ELR (cell line): ENCODE measurements around the gene CLMN.
A peak's percentile ranks its signal among the peaks of the same experiment; 100 is the strongest.
"Not testable (repeated sequence)": the region's sequence is repeated elsewhere in the genome, so short reads cannot be mapped to it uniquely, and the experiment has no call there.

Experiments
- DNase-seq: peaks from one replicate; pipeline ENCODE4 v3.0.0-alpha.2; 2015; ENCODE audit warnings: low read depth

CLMN gene

GRCh38 chr14:95288672-95289322 lies 30.9 kb downstream of the CLMN start:
- DNase-seq, result no peak

- DNase-seq, result no peak
These were observed 32.4 kb downstream of the CLMN start for GRCh38 chr14:95287176-95287754.

- DNase-seq, result no peak
These were observed 33.1 kb downstream of the CLMN start for GRCh38 chr14:95286645-95287044.

- no peak for DNase-seq
These were observed 34.1 kb downstream of the CLMN start for GRCh38 chr14:95285566-95285965.

GRCh38 chr14:95283802-95284201 lies 35.9 kb downstream of the CLMN start:
- not testable (repeated sequence) for DNase-seq

GRCh38 chr14:95282986-95283380 lies 36.7 kb downstream of the CLMN start:
- not testable (repeated sequence) for DNase-seq

- no peak for DNase-seq
These were observed 37.2 kb downstream of the CLMN start for GRCh38 chr14:95282354-95282985.

GRCh38 chr14:95281560-95282176 lies 38.0 kb downstream of the CLMN start:
- DNase-seq, result no peak

GRCh38 chr14:95275494-95275893 lies 44.2 kb downstream of the CLMN start:
- DNase-seq, result no peak

- DNase-seq, result no peak
These were observed 44.8 kb downstream of the CLMN start for GRCh38 chr14:95274874-95275273.

GRCh38 chr14:95274279-95274678 lies 45.4 kb downstream of the CLMN start:
- DNase-seq, result no peak

GRCh38 chr14:95273001-95273978 lies 46.4 kb downstream of the CLMN start:
- no peak for DNase-seq

- peak; percentile 29 for DNase-seq
These were observed 47.7 kb downstream of the CLMN start for GRCh38 chr14:95272057-95272456.

- no peak for DNase-seq
These were observed 49.5 kb downstream of the CLMN start for GRCh38 chr14:95270203-95270602.

- no peak for DNase-seq
These were observed 50.2 kb downstream of the CLMN start for GRCh38 chr14:95269493-95269892.

GRCh38 chr14:95268350-95268749 lies 51.4 kb downstream of the CLMN start:
- no peak for DNase-seq

- peak; percentile 20 for DNase-seq
These were observed 52.4 kb downstream of the CLMN start for GRCh38 chr14:95267306-95267705.

- DNase-seq, result peak; percentile 99
These were observed 54.3 kb downstream of the CLMN start for GRCh38 chr14:95265106-95266094.

- DNase-seq, result no peak
These were observed 55.3 kb downstream of the CLMN start for GRCh38 chr14:95264271-95264973.
